Right ventricle myocardium inferior (tissue), 1 donor: ENCODE results near the gene OR5B2. TPM values are rescaled to one million over a fixed set of nuclear protein-coding genes. Genes with fewer than 3 reads are reported as not detected.
"Not testable (repeated sequence)": the region's sequence is repeated elsewhere in the genome, so short reads cannot be mapped to it uniquely, and the experiment has no call there.

ENCODE experiments used
- ATAC-seq: fragments of 200-7000 bp; cut with Tn5 transposase; one replicate; pipeline ENCODE4 v1.9.1; 2020; ENCODE audit warnings: mild to moderate bottlenecking, moderate library complexity
- DNase-seq: peaks from one replicate; pipeline ENCODE4 v3.0.0; 2021; ENCODE audit errors: missing footprints
- intact Hi-C: fragments of 100-400 bp; cut with DNase I; formaldehyde crosslinking; loops from one replicate; pipeline ENCODE4 v1.11.0; 2022
- long read RNA-seq: library from polyadenylated mRNA; unstranded; transcript quantifications from one replicate; pipeline ENCODE4 v2.0.0, GENCODE V29; 2021
- total RNA-seq: library from RNA; stranded (reverse); fragmentation: NEBNext Ultra II Directional; extraction: Animal tissue kit (Norgen Biotek cat#: 25700); gene quantifications from one replicate; pipeline ENCODE4 v1.2.1, GENCODE V29; 2021
- donor health status: DM: no; HTN: yes; CAD: no; lungs with severe emphysema.

The OR5B2 gene
- not detected for total RNA-seq
- long read RNA-seq = 0 reads

DNA sequence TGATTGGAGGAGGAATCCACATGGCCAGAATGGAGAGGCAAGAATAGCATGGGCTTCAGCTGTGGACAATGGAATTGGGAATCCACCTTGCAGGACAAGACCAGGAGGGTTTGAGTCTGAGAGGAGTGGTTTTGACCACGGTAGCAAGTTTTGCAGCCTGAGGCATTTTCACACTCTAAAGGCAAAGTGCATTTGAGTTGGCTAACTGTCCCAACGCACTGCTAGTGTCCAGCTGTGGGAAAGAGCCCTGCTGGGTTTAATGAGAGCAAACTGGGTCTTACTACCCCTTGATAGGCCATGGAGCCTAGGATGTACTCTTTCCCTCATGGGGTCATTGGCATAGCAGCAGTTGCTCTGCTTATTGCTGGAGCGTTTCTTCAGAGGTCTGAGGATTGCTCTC is at the start of gene OR5B2:
Gene OR5B2 (minus strand): TSS at position 101 of the 400 bp plus-strand sequence. CDS start 4,860 bp downstream, outside the sequence.
- ATAC-seq = no peak
- DNase-seq = no peak
- intact Hi-C loops = no loop called here

DNA sequence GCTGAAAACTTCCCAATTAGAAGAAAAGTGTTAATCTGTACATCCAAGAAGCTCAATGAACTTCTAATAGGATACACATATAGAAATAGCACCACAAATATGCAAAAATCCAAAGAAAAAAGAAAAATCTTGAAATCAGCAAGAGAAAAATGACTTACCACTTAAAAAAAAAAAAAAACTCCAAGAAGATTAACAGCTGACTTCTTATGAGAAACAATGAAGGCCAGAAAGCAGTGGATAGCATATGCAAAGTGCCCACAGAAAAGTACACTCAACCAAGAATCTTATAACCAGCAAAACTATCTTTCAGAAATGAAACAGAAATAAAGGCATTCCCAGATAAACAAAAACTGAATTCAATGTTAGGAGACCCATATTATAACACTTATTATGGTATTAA is 44.0 kb upstream of the OR5B2 start:
- intact Hi-C loops = no loop called here
- no peak for DNase-seq
- ATAC-seq = no peak

DNA sequence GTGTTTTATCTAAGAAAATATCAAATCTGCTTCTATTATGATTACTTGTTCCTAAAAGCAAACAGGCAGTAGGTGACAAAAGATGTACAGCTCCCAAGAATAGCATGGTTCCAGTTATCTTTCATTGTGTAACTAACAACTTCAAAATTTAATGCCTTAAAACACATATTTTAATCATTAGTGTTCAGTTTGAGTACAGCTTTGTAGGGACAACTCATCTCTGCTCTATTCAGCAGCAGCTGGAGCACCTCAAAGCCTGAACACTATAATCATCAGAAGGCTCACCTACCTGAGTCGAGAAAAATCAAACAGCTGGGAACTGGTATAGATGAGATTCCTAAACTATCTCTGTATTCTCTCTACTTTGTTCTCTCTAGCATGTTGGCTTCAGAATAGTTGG is 38.4 kb upstream of the OR5B2 start:
- ATAC-seq = no peak
- DNase-seq = no peak
- intact Hi-C loops = no loop called here

DNA sequence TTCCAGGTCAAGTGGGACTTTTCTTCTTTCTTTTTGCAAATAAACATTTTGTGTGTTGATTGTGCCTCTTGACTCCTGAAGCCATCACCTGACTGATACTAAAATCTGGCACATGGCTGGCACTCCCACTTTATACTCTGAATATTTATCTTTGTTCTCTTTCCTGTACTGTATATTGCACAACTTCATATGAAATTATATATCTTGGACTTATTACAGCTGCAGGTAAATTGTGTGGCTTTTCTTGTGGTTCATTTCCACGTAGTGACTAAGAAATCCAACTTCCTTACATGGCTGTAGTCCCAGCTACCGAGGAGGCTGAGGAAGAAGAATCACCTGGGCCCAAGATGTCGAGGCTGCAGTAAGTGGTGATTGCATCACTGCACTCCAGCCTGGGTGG is 37.8 kb upstream of the OR5B2 start:
- no peak for ATAC-seq
- no peak for DNase-seq
- intact Hi-C loops = no loop called here

DNA sequence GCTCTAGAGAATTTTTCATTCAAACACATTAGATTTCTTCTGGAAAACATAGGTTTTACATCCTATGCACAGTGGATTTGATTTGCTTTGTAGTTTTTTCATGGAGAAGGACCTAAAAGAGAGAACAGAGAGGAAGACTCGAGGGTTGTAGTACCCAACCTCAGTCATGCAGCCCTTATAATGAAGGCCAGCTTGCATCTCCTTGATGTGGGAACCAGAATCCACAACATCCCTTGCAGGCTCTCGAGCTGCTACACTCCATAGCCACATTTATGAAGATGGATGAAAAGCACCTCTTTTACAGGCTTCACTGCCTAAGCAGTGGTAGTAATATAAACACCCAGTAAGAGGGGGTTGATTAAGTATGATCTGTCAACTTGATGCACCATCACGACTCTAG is 23.7 kb upstream of the OR5B2 start:
- intact Hi-C loops = no loop called here

DNA sequence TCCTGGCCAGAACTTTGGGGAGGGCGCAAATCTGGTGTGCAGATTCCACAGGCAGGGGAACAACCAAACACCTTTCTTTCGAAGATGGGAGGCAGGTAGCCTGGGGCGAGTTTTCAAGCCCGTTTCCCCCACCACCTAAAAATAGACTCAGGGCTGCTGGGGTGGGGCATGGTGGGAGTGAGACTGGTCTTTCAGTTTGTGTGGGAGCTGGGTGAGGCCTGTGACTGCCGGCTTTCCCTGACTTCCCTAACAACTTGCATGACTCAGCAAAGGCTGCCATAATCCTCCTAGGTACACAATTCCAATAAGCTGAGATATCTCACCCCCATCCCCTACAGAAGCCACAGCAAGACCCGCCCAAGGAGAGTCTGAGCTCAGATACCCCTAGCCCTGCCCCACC is 18.4 kb upstream of the OR5B2 start:
- no peak for DNase-seq
- ATAC-seq = no peak
- intact Hi-C loops = no loop called here

More for the DNA sequence above, 23.7 kb upstream of the OR5B2 start:
- ATAC-seq = no peak
- no peak for DNase-seq

DNA sequence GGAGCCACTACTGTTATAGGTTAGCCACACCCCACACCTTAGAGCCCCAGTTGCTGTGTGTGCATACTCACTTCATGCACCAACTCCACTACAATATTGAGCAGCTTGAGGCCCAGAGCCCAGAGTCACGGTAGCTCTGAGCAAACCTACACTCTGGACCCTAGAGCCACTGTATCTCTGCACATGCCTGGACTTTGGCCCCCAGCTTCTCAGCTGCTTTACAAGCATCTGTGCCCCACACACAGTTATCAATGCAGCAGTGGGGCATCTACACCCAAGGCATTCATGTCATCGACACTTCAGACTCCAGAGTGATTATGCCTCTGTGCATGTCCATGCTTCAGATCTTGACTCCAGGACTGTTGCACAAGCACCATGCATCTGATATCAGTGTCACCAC is 16.4 kb upstream of the OR5B2 start:
- ATAC-seq (no peak), DNase-seq (no peak)
- intact Hi-C loops = no loop called here

DNA sequence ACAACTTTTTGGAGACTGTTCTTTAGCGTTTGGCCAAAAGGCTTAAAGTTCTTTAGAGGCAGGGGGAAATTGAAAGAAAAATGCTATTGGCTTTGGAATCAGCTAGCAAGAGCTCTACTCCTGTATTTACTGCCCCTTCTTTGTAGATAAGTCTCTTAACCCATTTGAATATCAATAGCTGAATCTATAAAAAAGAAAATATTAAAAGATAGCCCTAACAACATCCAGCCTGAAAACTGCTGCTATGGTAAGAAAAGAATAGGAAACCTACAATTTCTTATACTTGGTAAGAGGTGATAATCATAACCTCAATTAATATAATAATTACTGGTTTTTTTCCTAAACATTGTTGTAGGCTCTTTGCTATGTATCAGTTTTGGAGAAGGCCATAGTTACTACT is 14.2 kb upstream of the OR5B2 start, which contains the start of gene OR5B12:
Gene OR5B12 (minus strand): TSS at position 101 of the 400 bp plus-strand sequence. CDS start 2,085 bp downstream, outside the sequence.
- DNase-seq = no peak
- intact Hi-C loops = no loop called here
- no peak for ATAC-seq

DNA sequence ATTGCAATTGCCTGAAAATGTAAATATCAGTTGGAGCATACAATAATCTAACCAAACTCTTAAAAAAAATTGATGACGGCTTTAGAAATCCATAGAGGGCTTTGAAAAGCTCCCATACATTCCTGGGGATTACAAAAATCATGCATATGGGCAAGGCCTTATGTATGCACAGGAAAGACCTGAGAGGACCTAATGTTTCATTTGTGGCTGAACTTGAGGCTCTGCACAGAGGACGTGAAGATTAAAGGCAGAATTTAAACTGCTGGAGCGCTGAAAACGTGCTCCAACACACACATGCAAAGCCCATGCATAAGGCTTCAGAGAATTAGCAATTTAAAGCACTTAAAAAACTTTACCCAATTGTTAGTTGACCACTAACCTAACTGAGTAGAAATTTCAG is 10.6 kb upstream of the OR5B2 start:
- ATAC-seq (no peak), DNase-seq (no peak)
- intact Hi-C loops = no loop called here

DNA sequence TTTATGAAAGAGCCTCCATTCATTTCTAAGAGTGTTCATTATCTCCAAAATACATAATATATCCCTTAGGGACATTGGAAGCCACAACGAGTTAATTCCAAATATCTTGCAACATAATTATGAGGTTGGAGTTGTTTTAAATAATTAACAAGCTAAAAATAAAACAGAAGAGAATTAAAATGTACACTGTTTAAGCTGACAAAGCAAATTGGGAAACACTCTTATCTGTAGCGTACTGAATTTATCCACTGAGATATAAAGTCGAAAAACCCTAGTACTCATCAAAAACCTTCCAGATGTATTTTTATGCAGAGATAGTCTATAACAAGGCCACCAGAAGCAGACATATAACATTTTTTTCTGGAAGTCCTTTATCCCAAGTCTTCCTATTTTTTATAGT is 6.3 kb upstream of the OR5B2 start:
- DNase-seq = no peak
- intact Hi-C loops = no loop called here
- no peak for ATAC-seq

DNA sequence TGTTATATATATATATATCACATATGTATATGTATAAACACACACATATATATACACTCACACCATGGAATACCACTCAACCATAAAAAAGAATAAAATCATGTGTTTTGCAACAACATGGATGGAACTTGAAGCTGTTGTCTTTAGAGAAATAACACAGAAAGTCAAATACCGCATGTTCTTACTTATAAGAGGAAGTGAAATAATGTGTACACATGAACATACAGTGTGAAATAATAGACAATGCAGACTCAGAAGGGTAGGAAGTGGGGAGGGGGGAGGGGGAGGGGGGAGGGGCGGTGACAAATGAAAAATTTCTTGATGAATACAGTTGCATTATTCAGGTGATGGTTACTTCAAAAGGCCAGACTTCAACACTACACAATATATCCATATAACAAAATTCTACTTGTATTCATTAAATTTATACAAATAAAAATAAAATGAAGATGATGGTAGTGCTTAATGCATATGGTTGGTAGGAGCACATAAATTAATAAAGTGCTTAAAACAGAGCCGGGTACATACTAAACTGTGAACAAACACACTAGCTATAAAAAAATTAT is 5.8 kb upstream of the OR5B2 start:
- DNase-seq = no peak
- intact Hi-C loops = no loop called here

DNA sequence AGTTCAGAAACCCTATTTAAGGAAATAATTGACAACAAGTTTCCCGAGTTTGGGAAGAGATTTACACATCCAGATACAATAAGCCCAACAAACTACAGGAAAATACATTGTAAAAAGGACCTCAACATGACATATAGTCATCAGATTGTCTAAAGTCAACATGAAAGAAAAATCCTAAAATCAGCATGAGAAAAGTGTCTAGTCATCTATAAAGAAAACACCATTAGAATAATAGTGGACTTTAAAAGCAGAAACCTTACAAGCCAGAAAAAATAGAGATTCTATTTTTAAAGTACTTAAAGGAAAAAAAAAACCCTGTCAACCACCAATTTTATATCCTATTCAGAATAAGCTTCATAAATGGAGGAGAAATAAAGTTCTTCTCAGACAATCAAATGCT is 1.4 kb upstream of the OR5B2 start:
- intact Hi-C loops = no loop called here
- DNase-seq (no peak), ATAC-seq (no peak)

More for the DNA sequence above, 5.8 kb upstream of the OR5B2 start:
- ATAC-seq = no peak

DNA sequence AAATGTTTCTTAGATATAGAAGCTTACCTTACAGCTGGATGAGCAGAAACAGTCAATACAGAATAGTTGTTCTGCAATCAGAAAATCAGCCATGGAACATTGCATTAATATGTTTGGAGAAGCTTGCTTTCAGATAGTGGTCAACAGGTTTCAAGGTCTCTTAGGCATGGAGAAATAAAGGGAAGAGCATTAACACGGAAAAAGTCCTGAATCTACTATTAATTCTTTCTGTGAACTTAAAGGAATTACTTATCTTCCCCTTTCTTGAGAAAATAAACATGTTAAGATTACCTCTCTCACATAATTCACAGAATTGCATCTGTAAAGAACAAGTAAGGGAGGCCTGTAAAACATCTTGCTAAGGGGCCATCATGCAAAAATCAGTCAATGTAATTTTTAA is 21.1 kb downstream of the OR5B2 start, which contains the start of gene OR5B3:
Gene OR5B3 (minus strand): TSS at position 101 of the 400 bp plus-strand sequence. CDS start 3,465 bp downstream, outside the sequence.
- no peak for ATAC-seq
- DNase-seq = no peak
- intact Hi-C loops = no loop called here

DNA sequence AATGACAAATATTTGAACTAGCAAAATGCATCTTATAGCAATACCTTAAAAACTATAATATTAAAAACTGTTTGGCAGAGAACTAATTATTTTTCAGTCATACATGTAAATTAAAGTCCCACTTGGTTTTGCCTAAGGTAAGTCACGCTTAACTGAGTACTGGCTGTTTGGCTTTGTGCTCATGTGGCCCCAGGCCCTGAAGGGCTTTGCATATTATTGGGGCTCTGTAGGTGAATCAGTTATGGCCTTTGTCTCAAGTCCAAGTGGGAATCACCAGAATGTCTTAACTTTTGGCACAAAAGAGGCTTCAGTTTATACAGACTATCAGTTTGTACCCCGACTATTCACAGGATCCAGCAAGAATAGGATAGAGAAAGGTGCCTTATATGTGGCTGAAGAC is 28.3 kb downstream of the OR5B2 start:
- DNase-seq, ATAC-seq, intact Hi-C loops: not testable (repeated sequence)

DNA sequence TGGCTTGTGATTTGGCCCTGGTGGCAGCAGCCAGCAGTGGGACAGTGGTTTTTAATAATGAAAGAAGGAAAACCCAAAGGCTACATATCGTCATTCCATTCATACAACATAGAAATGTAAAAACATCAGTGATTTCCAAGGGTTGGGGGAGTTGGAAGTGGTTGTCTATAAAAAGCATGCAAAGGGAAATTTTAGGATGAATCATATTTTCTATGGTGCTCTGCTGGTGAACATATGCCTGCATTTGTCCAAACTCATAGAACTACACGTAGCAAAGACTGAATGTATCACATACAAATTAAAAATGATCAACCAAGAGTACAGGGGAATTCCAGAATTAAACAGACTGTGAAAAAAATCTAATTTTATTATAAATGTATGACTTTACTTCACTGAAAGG is 32.3 kb downstream of the OR5B2 start:
- intact Hi-C loops = no loop called here
- ATAC-seq (no peak), DNase-seq (no peak)

DNA sequence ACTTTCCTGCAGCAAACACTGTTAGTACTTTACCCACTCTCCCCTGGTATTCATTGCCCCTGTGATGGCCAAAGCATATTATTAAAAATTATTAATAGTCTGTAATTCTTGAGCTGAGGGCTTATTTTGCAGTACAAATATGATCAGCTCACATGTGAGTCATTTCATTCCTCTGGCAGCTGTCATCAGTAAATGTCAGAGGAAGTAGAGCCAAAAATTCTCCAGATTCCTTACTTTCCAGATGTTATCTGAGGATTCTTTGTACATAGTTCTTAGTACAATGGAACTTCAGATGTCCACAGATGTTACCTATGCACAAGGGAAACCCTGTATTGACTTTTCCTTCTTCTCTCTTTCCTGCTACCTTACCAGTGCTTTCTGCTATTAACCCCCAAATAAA is 33.7 kb downstream of the OR5B2 start:
- intact Hi-C loops = no loop called here
- no peak for ATAC-seq
- DNase-seq = no peak

DNA sequence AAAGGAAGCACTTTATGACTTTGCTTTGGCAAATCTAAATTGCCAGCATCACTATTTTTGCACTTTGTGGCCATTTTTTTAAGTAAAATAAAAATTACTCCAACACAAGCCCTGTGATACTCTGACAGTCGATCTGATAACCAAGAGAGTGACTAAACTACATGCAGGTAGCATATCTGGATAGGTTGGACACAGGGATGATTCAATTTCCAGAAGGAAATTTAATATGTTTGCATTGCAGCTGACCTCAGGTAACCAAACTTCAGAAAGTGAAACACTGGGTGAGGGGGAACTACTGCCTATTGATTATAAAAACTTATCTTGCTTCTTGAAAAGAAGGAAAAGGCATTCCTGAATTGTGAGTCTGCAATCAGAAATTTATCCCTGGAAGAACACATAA is 35.2 kb downstream of the OR5B2 start:
- intact Hi-C loops = no loop called here
- ATAC-seq (no peak), DNase-seq (no peak)

DNA sequence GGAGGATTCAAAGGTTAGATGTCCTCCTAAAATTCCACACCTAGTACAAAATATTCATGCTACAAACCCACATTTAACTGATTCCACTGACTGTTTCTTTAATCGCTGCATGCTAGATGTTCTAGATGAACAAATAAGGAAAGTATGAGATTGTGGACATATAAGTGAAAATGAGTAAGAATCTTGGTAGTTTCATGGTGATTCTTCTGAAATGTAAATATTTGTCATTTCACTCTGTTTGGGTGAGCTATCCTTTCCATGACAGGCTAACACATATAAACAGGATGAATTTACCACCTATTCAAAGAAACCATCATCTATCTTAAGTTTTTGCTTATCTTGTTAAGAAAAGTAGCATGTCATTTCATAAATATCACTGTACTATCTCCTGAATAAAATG is 36.0 kb downstream of the OR5B2 start:
- intact Hi-C loops = no loop called here
- no peak for ATAC-seq
- DNase-seq = no peak

DNA sequence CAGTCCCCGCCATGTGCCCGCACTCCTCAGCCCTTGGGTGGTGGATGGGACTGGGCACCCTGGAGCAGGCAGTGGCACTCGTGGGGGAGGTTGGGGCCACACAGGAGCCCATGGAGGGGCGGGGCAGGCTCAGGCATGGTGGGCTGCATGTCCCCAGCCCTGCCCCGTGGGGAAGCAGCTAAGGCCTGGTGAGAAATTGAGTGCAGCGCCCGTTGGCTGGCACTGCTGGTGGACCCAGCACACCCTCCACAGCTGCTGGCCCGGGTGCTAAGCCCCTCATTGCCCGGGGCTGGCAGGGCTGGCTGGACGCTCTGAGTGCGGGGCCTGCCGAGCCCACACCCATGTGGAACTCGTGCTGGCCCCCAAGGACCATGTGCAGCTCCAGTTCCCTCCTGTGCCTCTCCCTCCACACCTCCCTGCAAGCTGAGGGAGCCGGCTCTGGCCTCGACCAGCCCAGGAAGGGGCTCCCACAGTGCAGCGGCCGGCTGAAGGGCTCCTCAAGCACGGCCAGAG is 37.3 kb downstream of the OR5B2 start:
- intact Hi-C loops = no loop called here
- no peak for ATAC-seq
- DNase-seq = peak; percentile 45
